Stimulated activated CD4-positive, alpha-beta T cell treated with anti-CD3 and anti-CD28 coated beads, Interleukin-1b, Interleukin-23, amount 100 ng/mL, for 4 hours (primary cell): ENCODE results near the gene ATXN3L.
"Not testable (repeated sequence)": the region's sequence is repeated elsewhere in the genome, so short reads cannot be mapped to it uniquely, and the experiment has no call there.

Experiments used
- DNase-seq, 2 donors: peaks; one replicate each; pipeline ENCODE4 v3.0.0-alpha.2; 2020; ENCODE audit warnings: low read depth in 2 of 2

Gene ATXN3L

DNA sequence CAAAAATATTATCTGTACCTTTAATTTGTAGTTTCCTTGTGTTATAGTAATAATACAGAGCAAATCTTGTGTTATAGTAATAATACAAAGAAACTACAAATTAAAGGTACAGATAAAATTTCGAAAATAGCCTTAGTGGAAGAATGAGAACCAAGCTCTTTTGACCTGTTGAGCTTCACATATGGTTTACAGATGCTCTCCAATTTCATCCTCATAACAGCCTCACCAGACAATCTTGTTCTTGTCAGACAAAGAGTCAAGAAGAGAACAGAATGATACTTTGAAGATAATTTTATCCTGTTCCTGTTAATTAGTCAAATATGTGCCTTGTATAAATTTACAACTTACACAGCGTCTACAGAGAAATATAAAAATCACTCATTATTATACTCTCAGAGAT, 12.8 kb downstream of the ATXN3L start:
- no peak for DNase-seq

DNA sequence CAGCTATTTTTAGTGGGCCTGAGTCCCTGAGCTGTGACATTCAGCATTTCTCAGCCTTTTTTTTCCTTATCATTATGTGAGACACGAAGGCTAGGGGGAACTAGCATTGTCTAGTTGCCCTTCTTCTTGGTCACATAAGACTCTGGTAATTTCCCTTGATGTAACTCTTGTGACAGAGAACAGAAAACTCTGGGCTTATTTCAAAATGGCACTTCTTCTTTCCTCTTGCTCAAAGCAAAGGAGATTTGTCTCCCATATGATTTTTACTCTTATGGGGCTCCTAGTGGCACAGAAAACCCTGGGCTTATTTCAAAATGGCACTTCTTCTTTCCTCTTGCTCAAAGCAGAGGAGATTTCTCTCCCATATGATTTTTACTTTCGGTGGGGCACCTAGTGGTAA, 14.7 kb downstream of the ATXN3L start:
- no peak for DNase-seq

DNA sequence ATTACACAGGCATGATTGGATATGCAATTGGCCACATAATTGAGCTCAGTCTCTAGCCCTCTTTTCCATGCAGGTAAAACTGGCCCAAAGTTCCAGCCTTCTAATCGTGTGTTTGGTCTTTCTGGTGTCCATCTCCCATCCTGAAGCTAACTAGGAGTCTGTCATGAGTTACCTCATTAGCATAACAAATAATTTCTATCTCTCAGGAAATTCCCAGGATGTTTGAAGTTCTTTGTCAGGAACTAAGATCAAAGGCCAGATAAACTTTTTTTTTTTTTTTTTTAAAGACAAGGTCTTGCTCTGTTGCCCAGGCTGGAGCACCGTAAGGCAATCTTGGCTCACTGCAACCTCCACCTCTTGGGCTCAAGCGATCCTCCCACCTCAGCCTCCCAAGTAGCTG, 15.8 kb downstream of the ATXN3L start:
- DNase-seq: no peak

DNA sequence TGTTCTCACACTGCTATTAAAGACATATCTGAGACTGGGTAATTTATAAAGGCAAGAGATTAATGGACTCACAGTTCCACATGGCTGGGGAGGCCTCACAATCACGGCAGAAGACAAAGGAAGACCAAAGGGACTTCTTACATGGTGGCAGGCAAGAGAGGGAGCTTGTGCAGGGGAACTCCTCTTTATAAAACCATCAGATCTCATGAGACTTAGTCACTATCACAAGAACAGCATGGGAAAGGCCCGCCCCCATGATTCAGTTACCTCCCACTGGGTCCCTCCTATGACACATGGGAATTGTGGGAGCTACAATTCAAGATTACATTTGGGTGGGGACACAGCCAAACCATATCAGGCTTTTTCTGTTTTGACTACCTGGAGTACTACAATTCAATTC, 16.6 kb downstream of the ATXN3L start:
- DNase-seq: not testable (repeated sequence)

DNA sequence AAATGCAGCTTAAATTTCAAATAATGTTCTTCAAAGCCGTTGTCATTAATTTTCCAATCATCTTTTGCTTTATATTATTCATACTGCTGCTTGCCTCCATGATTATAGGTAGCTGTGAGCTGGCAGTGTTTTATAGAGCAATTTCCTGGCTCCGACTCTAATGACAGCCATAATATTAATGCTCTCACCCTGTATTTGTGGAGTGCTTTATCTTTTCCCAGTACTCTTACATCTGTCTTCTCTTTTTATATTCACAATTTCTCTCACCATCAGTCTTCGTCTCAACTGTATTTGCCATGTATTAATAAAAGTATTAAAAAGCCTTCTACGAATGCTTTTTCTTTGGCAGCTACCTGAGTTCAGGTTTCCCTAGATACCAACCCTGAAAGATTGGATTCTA, 21.0 kb downstream of the ATXN3L start:
- DNase-seq: no peak

DNA sequence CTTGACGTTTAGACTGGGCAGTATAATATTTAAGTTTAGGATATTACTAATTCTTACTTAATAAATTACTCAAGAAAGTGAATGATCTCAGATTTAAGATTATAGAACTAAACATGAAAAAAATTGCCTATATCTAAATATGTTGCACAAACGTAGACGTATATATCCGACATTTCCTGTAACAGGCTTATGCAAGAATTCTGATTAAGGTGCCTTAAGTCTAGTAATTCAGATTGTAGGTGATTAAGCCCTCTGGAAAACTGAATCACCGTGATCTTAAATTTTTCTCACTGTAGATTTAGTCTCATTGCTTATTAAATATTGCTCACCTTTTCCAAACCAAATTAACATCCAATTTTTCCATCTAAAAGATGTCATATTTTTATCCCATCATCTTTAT, 24.0 kb downstream of the ATXN3L start:
- DNase-seq: no peak

DNA sequence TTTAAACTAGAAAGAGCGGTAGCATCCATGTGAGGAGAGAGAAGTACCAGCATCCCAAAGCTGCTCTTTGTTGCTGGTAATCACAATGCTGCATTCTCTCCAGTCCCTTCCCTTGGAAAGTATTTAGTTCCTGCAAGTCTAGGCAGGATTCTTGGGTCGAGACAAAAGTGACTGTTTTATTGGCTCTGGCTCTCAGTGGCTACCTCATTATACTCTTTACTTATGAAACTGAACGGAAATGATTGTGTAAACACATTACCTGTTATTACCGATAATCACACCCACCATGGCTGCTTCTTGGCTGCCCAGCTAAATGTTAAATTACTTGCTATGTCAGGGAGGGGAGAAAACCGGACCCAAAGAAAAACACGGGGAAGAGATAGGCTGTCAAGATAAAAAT, 26.2 kb downstream of the ATXN3L start:
- DNase-seq: no peak

DNA sequence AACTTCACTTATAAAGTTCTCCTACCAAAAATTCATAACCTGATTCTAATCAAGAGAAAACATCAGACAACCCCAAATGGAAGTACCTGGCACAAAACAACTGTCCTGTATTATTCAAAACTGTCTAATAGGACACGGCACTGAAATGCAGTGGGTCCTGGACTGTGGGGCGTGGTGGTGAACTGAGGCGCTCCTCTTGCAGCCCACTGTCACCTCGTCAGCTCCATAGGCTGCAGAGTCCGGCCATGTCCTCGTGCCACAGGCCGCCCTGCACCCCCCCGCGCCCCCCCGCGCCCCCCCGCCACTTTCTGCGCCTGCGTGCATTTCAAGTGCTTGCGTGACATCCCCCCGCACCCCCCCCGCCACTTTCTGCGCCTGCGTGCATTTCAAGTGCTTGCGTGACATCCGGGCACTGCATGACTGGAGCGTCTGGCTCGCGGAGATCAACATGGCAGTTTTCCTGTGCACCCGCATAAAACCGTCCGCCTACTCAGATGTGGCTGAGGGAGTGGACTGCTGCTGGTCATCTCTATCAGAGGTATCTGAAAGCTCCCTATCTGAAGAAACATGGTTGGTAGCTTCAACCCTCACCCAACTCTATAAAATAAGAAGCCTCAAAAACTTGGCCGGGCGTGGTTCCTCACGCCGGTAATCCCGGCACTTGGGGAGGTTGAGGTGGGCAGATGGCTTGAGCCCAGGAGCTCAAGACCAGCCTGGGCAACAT, 28.8 kb downstream of the ATXN3L start:
- no peak for DNase-seq

DNA sequence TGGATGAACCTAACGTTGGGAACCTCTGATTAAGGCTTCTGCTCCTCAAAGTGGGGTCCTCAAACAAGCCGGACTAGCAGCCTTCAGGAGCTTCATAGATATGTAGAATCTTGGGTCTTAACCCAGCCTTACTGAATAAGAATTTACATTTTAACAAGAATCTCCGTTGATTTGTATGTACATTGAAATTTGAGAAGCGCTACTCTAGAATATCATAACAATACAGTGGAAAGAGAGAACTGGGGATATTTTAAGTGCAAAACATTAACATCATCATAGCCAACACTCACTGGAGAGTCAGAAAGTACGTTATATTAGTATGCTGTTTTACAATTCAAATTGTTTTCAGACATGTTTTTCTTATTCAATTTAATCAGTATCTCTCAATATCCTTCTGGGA, 31.2 kb downstream of the ATXN3L start:
- DNase-seq: no peak

DNA sequence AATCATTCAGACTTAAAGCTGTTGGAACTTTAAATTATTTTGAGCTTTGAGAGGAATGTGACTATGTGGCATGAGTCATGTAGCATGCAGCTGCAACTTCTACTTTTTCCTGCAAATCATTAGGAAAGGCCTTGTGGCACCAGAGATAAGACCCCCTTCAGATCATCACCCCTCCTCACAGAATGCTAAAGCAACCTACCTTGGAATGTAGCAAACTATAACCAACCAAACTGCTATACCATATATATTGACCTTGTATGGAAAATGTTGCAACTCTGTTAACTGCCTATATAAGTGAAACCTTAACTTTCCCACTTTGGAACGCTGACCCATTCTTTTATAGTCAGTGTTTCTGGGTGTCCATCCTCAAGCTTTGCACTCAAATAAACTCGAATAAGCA, 32.0 kb downstream of the ATXN3L start:
- no peak for DNase-seq

DNA sequence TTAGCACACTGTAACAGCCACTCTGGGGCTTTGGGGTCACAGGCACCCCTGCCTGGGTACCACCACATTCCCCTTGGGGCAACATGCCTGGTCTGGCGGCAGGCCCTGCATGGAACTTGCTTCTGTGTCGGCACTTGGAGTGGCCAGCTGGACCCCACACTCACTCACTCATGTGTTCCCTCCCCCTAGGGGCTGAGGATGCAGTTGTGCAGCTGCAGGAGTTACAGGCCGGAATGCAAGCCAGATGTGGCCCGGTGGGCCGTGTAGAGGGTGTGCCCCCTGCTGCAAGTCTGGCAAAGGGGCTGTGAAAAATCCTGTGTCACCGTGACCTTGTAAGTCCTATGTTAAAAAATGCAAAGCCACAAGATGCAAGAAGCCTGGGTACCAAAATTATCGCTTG, 34.2 kb downstream of the ATXN3L start:
- DNase-seq: no peak

DNA sequence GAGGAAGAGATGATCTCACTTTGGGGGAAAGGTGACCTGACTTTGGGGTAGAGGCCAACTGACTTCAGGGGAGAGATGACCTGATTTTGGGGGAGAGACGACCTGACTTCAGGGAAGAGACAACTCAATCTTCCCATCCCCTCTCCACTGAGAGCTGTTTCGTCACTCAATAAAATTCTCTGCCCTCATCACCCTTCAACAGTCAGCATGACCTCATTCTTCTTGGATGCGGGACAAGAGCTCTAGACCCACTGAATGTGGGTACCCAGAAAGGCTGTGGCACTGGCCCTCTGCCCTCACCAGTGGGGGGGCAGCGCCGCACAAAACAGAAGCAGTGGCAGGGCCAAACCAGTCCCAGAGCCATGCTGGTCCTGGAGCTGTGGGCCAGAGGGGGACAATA, 34.6 kb downstream of the ATXN3L start:
- no peak for DNase-seq

DNA sequence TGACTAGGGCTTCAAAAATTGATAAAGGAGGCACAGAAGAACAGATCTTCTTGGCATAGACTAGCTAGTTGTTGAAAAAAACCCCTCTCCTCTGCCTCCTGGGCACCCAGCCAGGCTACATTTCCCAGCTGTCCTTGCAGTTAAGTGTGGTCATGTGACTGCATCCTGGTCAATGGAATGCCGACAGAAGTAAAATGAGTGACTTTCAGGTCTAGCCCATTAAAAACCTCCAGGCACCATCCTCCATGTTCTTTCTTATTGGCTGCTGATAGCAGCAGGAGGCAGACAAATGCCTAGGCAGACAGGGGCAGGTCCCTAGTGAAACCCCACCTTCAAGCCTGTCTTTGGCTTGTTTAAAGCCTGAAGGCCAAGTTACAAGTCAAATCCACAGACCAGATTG, 35.3 kb downstream of the ATXN3L start:
- DNase-seq: no peak

DNA sequence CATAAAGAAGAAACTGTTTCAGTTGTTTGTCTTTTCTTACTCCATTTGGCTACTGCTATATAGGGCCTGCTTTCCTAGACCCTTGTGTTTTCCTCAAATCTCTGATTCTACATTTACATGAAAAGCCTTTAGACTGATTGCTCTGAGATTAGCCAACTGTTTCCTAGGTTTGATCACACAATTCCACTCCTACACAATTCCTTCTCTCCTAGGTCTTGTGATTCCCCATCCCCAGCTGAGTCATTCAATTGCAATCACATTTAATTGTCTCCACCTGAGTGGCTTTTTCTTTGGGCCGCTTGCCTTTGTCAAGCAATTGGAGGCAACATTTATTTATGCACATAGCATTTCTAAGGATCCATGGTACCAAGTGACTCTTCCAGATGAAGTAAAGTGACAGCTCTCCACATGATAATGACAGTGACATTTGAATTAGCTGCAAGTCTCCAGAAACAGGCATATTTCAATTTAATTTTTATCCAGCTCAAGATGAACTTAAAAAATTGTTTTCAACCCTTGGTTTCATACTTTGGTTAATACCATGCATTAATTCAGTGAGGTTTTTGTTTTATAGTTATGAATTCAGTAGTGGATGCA, 35.8 kb downstream of the ATXN3L start:
- no peak for DNase-seq

DNA sequence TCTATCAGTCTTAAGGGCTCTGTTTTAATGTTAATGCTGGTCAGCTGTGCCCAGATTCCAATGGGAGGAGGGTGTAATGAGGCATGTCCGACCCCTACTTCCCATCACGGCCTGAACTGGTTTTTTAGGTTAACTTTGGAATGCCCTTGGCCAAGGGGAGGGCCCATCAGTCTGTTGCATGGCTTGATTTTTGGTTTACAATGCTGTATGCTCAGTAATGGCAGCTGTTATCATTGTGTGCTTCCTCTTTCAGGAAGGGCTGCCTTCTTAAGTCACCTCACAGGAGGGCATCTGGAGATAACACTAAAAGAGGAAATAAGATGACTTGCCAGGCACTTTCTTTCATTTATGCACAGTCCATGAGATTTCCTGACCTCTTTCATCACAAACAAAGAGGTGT, 36.3 kb downstream of the ATXN3L start:
- DNase-seq: no peak

DNA sequence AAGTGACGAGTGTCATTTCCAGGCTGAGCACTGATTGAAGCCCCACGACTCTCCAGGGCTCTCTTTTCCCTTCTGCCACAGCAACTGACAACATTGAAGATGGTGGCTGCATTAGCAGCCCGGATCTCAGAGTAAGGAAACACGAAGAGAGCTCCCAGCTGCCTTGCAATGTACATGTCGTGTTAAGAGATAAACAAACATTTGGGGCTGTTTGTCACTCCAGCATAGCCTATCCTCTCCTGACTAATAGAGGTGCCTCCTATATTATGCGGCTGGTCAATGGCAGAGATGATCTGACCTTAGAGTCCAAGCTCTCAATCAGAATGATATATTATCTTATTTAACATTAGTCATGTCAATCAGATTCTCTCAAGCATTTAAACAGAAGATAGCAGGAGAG, 38.6 kb downstream of the ATXN3L start:
- no peak for DNase-seq

DNA sequence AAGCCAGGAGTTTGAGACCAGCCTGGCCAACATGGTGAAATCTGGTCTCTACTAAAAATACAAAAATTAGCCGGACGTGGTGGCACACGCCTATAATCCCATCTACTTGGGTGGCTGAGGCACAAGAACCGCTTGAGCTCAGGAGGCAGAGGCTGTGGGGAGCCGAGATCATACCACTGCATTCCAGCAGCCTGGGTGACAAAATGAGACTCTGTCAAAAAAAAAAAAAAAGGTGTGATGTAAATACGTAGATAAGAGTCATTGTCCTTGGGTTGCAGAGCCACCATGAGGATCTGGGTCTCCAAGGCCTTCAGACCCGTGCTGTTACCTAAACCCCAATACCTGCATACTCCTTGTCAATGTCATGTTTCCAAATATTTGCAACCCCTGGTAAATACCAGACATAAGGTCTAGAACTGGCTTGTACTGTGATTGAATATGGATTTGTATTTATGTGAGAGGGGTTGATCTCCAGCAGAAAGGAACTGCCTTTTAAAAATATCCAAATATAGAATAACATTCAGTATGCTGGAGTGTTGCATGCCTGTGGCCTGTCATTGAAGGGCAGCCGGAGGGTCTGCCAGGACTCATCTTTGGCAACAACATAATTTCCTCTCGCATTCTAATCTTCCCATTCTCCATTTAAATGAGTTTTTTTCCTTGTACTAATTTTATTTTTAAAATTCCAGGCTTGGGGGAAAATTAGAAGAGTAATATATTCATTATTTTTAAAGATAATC, 40.4 kb downstream of the ATXN3L start:
- no peak for DNase-seq

DNA sequence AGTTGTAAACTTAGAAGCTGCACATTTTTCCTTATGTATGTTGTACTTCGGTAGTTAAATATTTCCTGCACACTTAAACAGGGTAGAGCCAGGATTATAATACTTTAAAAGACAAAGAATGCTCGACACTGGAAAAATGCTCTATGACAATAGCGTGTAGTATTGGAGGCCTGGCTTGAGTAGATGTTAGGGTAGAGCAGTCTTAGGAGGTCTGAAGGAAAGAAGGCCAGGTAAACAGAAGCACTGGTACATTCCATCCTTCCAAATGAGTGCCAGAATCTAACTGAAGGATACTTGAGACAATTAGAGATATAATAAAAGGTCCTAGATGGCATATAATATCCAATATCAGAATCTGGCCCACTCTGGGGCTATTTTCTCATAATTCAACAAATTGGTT, 42.3 kb downstream of the ATXN3L start:
- DNase-seq: no peak

DNA sequence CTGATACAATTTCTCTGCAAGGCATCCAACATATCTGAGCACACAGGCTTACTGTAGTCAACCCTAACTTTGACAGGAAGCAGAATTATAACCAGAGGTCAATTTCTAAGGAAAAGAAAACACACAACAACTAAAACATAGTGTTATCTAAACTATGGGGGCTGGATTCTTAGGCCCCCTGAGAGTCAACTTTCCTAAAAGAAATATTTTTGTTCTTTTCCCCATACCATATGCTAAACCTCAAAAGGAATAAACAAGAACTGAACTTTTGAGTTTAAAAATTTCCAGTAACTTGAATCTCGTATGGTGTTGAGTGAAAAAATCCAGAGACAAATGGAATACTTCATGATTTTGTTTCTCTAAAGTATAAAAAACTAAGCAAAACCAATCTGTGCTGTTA, 42.9 kb downstream of the ATXN3L start:
- no peak for DNase-seq

DNA sequence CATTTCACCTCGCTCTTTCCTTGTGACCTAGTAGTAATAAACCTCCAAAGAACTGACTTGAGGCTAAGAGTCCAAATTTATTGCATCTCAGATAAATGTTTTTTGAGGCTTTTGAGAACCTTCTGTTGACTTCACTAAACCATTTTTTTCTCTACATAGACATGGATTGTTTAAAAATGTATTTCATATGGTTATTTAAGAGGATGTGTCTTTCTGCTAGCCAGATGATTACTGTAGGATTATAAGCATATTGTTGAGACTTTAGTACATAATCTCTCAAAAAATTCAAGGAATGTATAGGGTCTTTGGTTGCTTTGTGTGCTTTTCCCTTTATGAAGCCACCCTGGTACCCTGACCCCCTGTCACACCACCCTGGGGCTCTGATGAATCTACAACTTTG, 44.8 kb downstream of the ATXN3L start:
- no peak for DNase-seq

DNA sequence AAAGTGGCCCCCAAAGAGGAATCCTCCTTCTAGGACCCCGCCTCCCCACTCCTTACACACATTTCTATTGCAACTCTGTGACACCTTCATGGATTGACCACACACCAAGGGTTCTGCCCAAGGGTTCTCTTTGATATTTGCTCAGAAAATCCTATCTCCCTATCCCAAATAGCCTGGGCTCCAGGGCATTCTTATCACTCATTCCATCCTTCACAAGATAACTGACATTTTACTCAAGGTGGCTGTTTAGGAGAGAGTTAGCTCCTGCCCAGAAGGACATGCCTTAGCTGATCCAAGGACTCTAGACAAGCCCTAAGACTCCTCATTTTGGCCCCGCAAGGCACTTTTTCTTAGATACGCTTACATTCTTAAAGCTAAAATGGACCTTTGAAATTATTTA, 47.4 kb downstream of the ATXN3L start:
- no peak for DNase-seq

DNA sequence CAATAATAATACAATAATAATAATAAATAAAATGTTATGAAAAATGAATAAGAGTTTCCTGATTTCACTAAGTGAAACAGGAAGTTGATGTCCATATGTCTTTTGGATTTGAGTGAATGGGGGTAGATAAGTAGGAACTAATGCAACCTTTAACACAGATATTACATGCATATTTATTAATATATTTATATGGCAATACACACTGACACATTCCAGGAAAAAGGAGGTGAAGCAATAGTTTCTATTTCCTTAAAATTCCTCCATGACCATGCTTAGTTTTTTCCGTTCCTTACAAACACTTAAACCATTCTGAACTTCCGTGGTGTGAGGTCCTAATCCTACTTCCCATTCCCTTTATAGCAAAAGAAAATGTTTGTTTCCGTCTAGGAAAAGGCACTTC, 48.3 kb downstream of the ATXN3L start:
- DNase-seq: no peak

DNA sequence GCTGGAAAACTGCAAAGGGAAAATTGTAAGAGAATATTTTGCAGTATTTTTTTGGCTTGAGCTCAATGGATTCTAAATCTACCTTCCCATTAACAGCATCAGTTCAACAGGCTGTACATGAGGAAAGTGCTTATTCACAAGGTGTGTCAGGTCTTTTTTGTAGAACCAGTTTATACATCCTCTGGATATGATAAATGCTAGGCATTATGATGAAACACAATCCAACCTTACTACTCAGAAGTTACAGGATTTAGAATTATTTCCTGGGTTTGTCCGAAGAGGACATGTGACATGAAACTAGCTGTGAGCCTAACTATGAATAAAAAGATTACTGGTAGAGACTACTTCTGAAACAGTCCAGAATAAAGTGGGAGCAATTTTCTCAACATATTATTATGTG, 49.5 kb downstream of the ATXN3L start:
- no peak for DNase-seq
